Measurements from ENCODE around the gene ATPAF1. TPM values are rescaled to one million over a fixed set of nuclear protein-coding genes. Genes with fewer than 3 reads are reported as not detected.

Gene ATPAF1
- total and polyA plus RNA-seq, 10 of the 15 experiments (the other 5 are each of a cell fraction or from before 2014, with no cell fraction given): 15.2 to 93.5 (median 48.4) TPM

GRCh38 chr1:46689897-46690296 lies 21.7 kb upstream of the ATPAF1 start (continued):
- no peak for TF ChIP-seq MYC (IDR thresholded peaks at IDR 0.05; ENCODE audit: insufficient read depth, insufficient read length, insufficient replicate concordance, low read length, severe bottlenecking)

- Histone ChIP-seq H3K9me3 (replicated peaks; ENCODE audit: control insufficient read depth, insufficient read depth, low read length) (no peaks in the 10 kb centered on the region), H3K4me2 (ENCODE audit: control insufficient read depth, insufficient read depth) (no peak overlapping the region), H3K36me3 (ENCODE audit: control insufficient read depth in 2 of 2, insufficient read depth in 2 of 2, low read length in 1 of 2) (peaks cover 12 to 27% of the 10 kb centered on the region in 2 experiments), H3K4me1 (ENCODE audit: control insufficient read depth, insufficient read depth, low read length) (no peaks in the 10 kb centered on the region), H3K79me2 (ENCODE audit: control insufficient read depth, insufficient read depth, low read length) (no peaks in the 10 kb centered on the region), H3K4me3 (no peak overlapping the region), H2AFZ (ENCODE audit: control insufficient read depth, low read depth, low read length) (no peak overlapping the region), H3K9ac (ENCODE audit: control insufficient read depth, insufficient read depth, low read length) (no peak overlapping the region), H3K27me3 (replicated peaks in 1 of 2; ENCODE audit: control insufficient read depth in 2 of 2, insufficient read depth in 2 of 2, low read length in 1 of 2) (no peaks in the 10 kb centered on the region), H4K20me1 (ENCODE audit: control insufficient read depth, insufficient read depth) (no peaks in the 10 kb centered on the region), H3K27ac (ENCODE audit: control insufficient read depth, insufficient read depth) (no peak overlapping the region)
- in situ Hi-C loops (cut with MboI) (no loop called here), intact Hi-C loops (cut with micrococcal nuclease; ENCODE audit: unreplicated experiment) (no loop called here)
- no TSS peak for BruUV-seq (replicated peaks)
- RAD21 ChIA-PET (ENCODE audit: unreplicated experiment): no interaction called here
- DNase-seq (ENCODE audit: low read depth, low spot score) (no peak), ATAC-seq (no peak), FAIRE-seq (no peak)
- CTCF ChIA-PET: interaction anchor here (0.7 to 1.6 kb wide), 2 partner anchors 12 to 35 kb away, joined by 3 read pairs; no protein-coding TSS in a partner anchor
- POLR2A ChIA-PET: no interaction called here
- 75% methylated on average over 2 of the region's 2 CpGs for WGBS (ENCODE audit: insufficient coverage, insufficient replicate concordance, low lambda C conversion rate, missing lambda C conversion rate)
- SMC1A ChIA-PET (ENCODE audit: uncharacterized antibody, unreplicated experiment): interaction anchor here (1.2 kb wide), 1 partner anchor 12 kb away, joined by 4 read pairs; no protein-coding TSS in a partner anchor
- TF ChIP-seq CREB1 (IDR thresholded peaks at IDR 0.05; ENCODE audit: low read depth) (no peak), WRNIP1 (IDR thresholded peaks at IDR 0.05; ENCODE audit: borderline replicate concordance, low read depth, low read length) (no peak), POU2F2 (IDR thresholded peaks at IDR 0.05; ENCODE audit: borderline replicate concordance, low read depth, low read length) (no peak), E2F4 (IDR thresholded peaks at IDR 0.05; ENCODE audit: low read depth, low read length) (no peak), SMARCA5 (IDR thresholded peaks at IDR 0.05) (no peak), MEF2B (IDR thresholded peaks at IDR 0.05; ENCODE audit: partially characterized antibody, poor library complexity, severe bottlenecking) (no peak), REST (IDR thresholded peaks at IDR 0.05; ENCODE audit: low read depth, low read length) (no peak), HSF1 (IDR thresholded peaks at IDR 0.05; ENCODE audit: low read depth, low read length) (no peak), BCL3 (IDR thresholded peaks at IDR 0.05; ENCODE audit: borderline replicate concordance, insufficient read depth, low read depth, low read length, poor library complexity, severe bottlenecking) (no peak), ZNF217 (IDR thresholded peaks at IDR 0.05) (no peak), IRF5 (IDR thresholded peaks at IDR 0.05; ENCODE audit: borderline replicate concordance) (no peak)
Measured at GRCh38 chr1:46689356-46689755, 21.2 kb upstream of the ATPAF1 start.
